Measurements from ENCODE around the gene ARFGEF3. TPM values are rescaled to one million over a fixed set of nuclear protein-coding genes. Genes with fewer than 3 reads are reported as not detected.

Gene ARFGEF3
- total and polyA plus RNA-seq, 10 of the 15 experiments (the other 5 are each of a cell fraction or from before 2014, with no cell fraction given), result under 0.01 to 0.08 (median 0.02) TPM; not detected in 1

DNA sequence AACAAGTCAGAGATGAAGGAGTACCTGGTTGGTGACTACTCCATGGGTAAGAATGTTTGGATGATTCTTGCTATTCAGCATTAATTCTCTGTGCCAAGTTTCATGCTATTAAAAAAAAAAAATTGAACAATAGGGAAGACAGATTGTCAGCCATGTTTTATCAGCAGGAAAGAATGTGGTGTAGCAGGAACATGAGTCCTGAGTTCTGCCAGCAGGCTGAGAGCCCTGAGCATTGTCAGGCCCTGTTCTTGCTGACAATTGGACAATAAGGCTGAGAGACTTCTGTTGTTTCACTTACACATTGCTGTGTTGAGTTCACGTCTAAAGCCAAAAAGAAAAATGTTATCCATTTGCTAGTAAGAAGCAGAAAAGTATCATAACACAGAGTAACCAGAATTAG is 145.6 kb downstream of the ARFGEF3 start (continued):
- TF ChIP-seq, protein P1, sequence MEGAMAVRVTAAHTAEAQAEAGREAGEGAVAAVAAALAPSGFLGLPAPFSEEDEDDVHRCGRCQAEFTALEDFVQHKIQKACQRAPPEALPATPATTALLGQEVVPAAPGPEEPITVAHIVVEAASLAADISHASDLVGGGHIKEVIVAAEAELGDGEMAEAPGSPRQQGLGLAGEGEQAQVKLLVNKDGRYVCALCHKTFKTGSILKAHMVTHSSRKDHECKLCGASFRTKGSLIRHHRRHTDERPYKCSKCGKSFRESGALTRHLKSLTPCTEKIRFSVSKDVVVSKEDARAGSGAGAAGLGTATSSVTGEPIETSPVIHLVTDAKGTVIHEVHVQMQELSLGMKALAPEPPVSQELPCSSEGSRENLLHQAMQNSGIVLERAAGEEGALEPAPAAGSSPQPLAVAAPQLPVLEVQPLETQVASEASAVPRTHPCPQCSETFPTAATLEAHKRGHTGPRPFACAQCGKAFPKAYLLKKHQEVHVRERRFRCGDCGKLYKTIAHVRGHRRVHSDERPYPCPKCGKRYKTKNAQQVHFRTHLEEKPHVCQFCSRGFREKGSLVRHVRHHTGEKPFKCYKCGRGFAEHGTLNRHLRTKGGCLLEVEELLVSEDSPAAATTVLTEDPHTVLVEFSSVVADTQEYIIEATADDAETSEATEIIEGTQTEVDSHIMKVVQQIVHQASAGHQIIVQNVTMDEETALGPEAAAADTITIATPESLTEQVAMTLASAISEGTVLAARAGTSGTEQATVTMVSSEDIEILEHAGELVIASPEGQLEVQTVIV (IDR thresholded peaks at IDR 0.05; ENCODE audit: borderline replicate concordance, partially characterized antibody), result no peak
- no peak for TF ChIP-seq ZNF217 (IDR thresholded peaks at IDR 0.05)
- no peak for TF ChIP-seq BMI1 (IDR thresholded peaks at IDR 0.05; ENCODE audit: borderline replicate concordance)
- no peak for TF ChIP-seq IKZF1 (conservative IDR thresholded peaks at IDR 0.05)
- TF ChIP-seq ETV6 (conservative IDR thresholded peaks at IDR 0.05 in 1 of 2, IDR thresholded peaks at IDR 0.05 in 1 of 2; ENCODE audit: borderline replicate concordance in 1 of 2, low read depth in 1 of 2), result no peak

DNA sequence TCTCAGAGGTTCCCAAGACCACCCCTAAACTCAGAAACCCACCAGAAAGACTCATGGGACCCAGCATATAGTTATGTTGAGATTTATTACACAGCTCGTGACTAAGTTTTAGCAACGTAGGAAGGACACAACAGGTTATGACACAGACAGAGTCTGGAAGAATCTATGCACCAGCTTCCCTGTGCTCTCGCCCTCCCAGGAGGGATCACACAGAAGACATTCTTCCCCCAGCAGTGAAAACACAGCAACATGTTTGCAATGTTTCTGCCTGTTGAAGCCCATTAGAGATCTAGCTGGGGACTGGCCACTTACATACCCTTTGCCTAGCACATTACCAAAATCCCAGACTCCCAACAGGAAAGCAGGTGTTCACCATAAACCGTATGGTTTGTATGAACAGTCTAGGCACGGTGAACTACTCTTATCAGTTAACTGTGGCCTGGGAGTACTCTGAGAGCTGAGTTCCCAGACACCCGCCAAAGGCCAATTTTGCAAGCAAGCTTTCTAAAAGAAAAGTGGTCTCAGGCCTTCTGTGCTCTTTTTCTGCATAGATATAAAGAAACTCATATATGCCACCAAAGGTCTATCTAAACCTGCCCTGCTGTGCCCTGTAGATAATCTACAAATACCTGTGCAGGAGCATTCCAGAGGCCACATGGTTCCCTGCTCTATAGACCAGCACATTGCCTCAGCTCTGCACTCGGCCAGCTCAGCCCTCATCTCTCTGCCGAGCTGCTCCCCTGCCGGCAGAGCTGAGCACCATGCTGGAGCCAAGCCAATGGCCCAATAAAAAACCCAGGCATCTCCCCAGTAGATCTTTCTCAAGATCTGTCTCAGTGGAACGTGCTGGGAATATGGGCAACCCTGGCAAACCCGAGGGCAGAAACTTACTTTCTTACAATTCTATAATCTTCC is 146.3 kb downstream of the ARFGEF3 start:
- no TSS peak for BruUV-seq (replicated peaks)
- intact Hi-C loops (cut with micrococcal nuclease; ENCODE audit: unreplicated experiment), result loop anchor here (10.0 kb wide), 1 partner anchor 197 kb away; no protein-coding TSS in a partner anchor
- FAIRE-seq, result no peak
- TF ChIP-seq, protein P2, sequence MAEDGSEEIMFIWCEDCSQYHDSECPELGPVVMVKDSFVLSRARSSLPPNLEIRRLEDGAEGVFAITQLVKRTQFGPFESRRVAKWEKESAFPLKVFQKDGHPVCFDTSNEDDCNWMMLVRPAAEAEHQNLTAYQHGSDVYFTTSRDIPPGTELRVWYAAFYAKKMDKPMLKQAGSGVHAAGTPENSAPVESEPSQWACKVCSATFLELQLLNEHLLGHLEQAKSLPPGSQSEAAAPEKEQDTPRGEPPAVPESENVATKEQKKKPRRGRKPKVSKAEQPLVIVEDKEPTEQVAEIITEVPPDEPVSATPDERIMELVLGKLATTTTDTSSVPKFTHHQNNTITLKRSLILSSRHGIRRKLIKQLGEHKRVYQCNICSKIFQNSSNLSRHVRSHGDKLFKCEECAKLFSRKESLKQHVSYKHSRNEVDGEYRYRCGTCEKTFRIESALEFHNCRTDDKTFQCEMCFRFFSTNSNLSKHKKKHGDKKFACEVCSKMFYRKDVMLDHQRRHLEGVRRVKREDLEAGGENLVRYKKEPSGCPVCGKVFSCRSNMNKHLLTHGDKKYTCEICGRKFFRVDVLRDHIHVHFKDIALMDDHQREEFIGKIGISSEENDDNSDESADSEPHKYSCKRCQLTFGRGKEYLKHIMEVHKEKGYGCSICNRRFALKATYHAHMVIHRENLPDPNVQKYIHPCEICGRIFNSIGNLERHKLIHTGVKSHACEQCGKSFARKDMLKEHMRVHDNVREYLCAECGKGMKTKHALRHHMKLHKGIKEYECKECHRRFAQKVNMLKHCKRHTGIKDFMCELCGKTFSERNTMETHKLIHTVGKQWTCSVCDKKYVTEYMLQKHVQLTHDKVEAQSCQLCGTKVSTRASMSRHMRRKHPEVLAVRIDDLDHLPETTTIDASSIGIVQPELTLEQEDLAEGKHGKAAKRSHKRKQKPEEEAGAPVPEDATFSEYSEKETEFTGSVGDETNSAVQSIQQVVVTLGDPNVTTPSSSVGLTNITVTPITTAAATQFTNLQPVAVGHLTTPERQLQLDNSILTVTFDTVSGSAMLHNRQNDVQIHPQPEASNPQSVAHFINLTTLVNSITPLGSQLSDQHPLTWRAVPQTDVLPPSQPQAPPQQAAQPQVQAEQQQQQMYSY (CRISPR knock-in tag; IDR thresholded peaks at IDR 0.05), result no peak
- TF ChIP-seq ZNF24 (IDR thresholded peaks at IDR 0.05) (no peak), STAT3 (IDR thresholded peaks at IDR 0.05; ENCODE audit: low read depth, low read length) (no peak), MYB (IDR thresholded peaks at IDR 0.05; ENCODE audit: borderline replicate concordance, low read depth, low read length) (no peak), SREBF2 (IDR thresholded peaks at IDR 0.05; ENCODE audit: low read length) (no peak), HDGF (IDR thresholded peaks at IDR 0.05) (no peak), CHD1 (IDR thresholded peaks at IDR 0.05; ENCODE audit: low read depth, low read length) (no peak), NRF1 (conservative IDR thresholded peaks at IDR 0.05; ENCODE audit: low read depth, low read length) (no peak)
- TF ChIP-seq, protein P3, sequence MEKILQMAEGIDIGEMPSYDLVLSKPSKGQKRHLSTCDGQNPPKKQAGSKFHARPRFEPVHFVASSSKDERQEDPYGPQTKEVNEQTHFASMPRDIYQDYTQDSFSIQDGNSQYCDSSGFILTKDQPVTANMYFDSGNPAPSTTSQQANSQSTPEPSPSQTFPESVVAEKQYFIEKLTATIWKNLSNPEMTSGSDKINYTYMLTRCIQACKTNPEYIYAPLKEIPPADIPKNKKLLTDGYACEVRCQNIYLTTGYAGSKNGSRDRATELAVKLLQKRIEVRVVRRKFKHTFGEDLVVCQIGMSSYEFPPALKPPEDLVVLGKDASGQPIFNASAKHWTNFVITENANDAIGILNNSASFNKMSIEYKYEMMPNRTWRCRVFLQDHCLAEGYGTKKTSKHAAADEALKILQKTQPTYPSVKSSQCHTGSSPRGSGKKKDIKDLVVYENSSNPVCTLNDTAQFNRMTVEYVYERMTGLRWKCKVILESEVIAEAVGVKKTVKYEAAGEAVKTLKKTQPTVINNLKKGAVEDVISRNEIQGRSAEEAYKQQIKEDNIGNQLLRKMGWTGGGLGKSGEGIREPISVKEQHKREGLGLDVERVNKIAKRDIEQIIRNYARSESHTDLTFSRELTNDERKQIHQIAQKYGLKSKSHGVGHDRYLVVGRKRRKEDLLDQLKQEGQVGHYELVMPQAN (conservative IDR thresholded peaks at IDR 0.05), result no peak

More for the DNA sequence above, 146.3 kb downstream of the ARFGEF3 start:
- ChIA-PET POLR2A (no interaction called here), CTCF (no interaction called here), RAD21 (ENCODE audit: unreplicated experiment) (no interaction called here), SMC1A (ENCODE audit: uncharacterized antibody, unreplicated experiment) (interaction anchor here (0.9 kb wide), 1 partner anchor 95 kb away, joined by 3 read pairs; no protein-coding TSS in a partner anchor)
- ATAC-seq (no peak), DNase-seq (ENCODE audit: low read depth, low spot score) (no peak)
- Histone ChIP-seq H4K20me1 (ENCODE audit: control insufficient read depth, insufficient read depth) (no peaks in the 10 kb centered on the region), H3K79me2 (ENCODE audit: control insufficient read depth, insufficient read depth, low read length) (no peaks in the 10 kb centered on the region), H3K4me1 (ENCODE audit: control insufficient read depth, insufficient read depth, low read length) (no peaks in the 10 kb centered on the region), H2AFZ (ENCODE audit: control insufficient read depth, low read depth, low read length) (no peak overlapping the region), H3K27me3 (replicated peaks in 1 of 2; ENCODE audit: control insufficient read depth in 2 of 2, insufficient read depth in 2 of 2, low read length in 1 of 2) (peaks cover 0 to 4% of the 10 kb centered on the region in 2 experiments; a peak in 3 of 4 replicates), H3K9ac (ENCODE audit: control insufficient read depth, insufficient read depth, low read length) (no peak overlapping the region), H3K36me3 (ENCODE audit: control insufficient read depth in 2 of 2, insufficient read depth in 2 of 2, low read length in 1 of 2) (no peaks in the 10 kb centered on the region), H3K4me3 (no peak overlapping the region), H3K4me2 (ENCODE audit: control insufficient read depth, insufficient read depth) (no peak overlapping the region), H3K9me3 (replicated peaks; ENCODE audit: control insufficient read depth, insufficient read depth, low read length) (no peaks in the 10 kb centered on the region), H3K27ac (ENCODE audit: control insufficient read depth, insufficient read depth) (no peak overlapping the region)
- in situ Hi-C loops (cut with MboI), result no loop called here
- 18% methylated on average over 11 of the region's 11 CpGs for WGBS (ENCODE audit: insufficient coverage, insufficient replicate concordance, low lambda C conversion rate, missing lambda C conversion rate)

Data from GM12878 (cell line).